ENCODE measurements around the gene ITGAX. TPM values are rescaled to one million over a fixed set of nuclear protein-coding genes. Genes with fewer than 3 reads are reported as not detected.

The ITGAX gene
- total RNA-seq, 1 experiment from 2014 or later = 1.9 TPM

GRCh38 chr16:31331807-31332301 lies 23.1 kb upstream of the ITGAX start:
- Histone ChIP-seq H3K4me3 (replicated peaks in 1 of 2; ENCODE audit: low read depth in 1 of 2, low read length in 2 of 2) (no peak overlapping the region), H3K4me1 (ENCODE audit: control insufficient read depth in 1 of 2, insufficient read depth in 2 of 2, low read length in 2 of 2) (0 out of 4 replicates have a peak, but pooled peaks cover 0 to 3% of the 10 kb centered on the region in 2 experiments), H3K27me3 (ENCODE audit: insufficient read depth, low read length) (peaks cover 5% of the 10 kb centered on the region; the same call in 1 of the 2 replicates), H3K79me2 (ENCODE audit: insufficient read depth, low read length) (no peaks in the 10 kb centered on the region), H2AFZ (ENCODE audit: low read depth, low read length, poor library complexity, severe bottlenecking) (no peak overlapping the region), H3K9me2 (ENCODE audit: insufficient read depth) (no peaks in the 10 kb centered on the region), H3K36me3 (ENCODE audit: control insufficient read depth in 1 of 2, insufficient read depth in 2 of 2, low read length in 2 of 2) (no peaks in the 10 kb centered on the region), H3K4me2 (ENCODE audit: low read length) (no peak overlapping the region), H3K9ac (ENCODE audit: low read length) (no peak overlapping the region), H4K20me1 (ENCODE audit: insufficient read depth) (no peaks in the 10 kb centered on the region), H3K9me3 (ENCODE audit: control insufficient read depth in 1 of 2, insufficient read depth in 1 of 2, low read depth in 1 of 2, low read length in 2 of 2) (no peaks in the 10 kb centered on the region), H3K27ac (ENCODE audit: low read depth, low read length) (no peak overlapping the region)
- no peak for DNase-seq (ENCODE audit: low read depth, low spot score)
- ChIA-PET RAD21 (ENCODE audit: low non-redundant PET in 1 of 2, low total read pairs in 2 of 2, uncharacterized antibody in 2 of 2, unreplicated experiment in 2 of 2) (no interaction called here), POLR2A (interaction anchor here (0.6 kb wide), 1 partner anchor 180 kb away, joined by 3 read pairs; no protein-coding TSS in a partner anchor), CTCF (no interaction called here)
- intact Hi-C loops (cut with micrococcal nuclease) = loop anchor here (2.0 kb wide), 1 partner anchor 347 kb away; the partner anchor contains the start of gene HSD3B7
- no peak for ATAC-seq
- no TSS peak for BruUV-seq (replicated peaks)
- no peak for TF ChIP-seq ELF1 (IDR thresholded peaks at IDR 0.05; ENCODE audit: borderline replicate concordance, low read depth)

GRCh38 chr16:31332544-31332943 lies 22.4 kb upstream of the ITGAX start:
- BruUV-seq (replicated peaks) = no TSS peak
- ATAC-seq = no peak
- H3K27ac ChIP-seq (ENCODE audit: low read depth, low read length) = no peak overlapping the region
- H3K9ac ChIP-seq (ENCODE audit: low read length) = no peak overlapping the region
- CTCF ChIA-PET = no interaction called here
- H3K27me3 ChIP-seq (ENCODE audit: insufficient read depth, low read length) = peaks cover 5% of the 10 kb centered on the region; the same call in 1 of the 2 replicates
- no peak overlapping the region for H3K4me3 ChIP-seq (replicated peaks in 1 of 2; ENCODE audit: low read depth in 1 of 2, low read length in 2 of 2)
- H3K4me2 ChIP-seq (ENCODE audit: low read length) = no peak overlapping the region
- no peaks in the 10 kb centered on the region for H3K9me3 ChIP-seq (ENCODE audit: control insufficient read depth in 1 of 2, insufficient read depth in 1 of 2, low read depth in 1 of 2, low read length in 2 of 2)
- RAD21 ChIA-PET (ENCODE audit: low non-redundant PET in 1 of 2, low total read pairs in 2 of 2, uncharacterized antibody in 2 of 2, unreplicated experiment in 2 of 2) = no interaction called here
- H3K4me1 ChIP-seq (ENCODE audit: control insufficient read depth in 1 of 2, insufficient read depth in 2 of 2, low read length in 2 of 2) = 0 out of 4 replicates have a peak, but pooled peaks cover 0 to 3% of the 10 kb centered on the region in 2 experiments
- intact Hi-C loops (cut with micrococcal nuclease) = loop anchor here (2.0 kb wide), 1 partner anchor 348 kb away; the partner anchor contains the start of gene HSD3B7
- POLR2A ChIA-PET = interaction anchor here (0.6 kb wide), 1 partner anchor 104 kb away, joined by 4 read pairs; no protein-coding TSS in a partner anchor
- DNase-seq (ENCODE audit: low read depth, low spot score) = no peak
- H3K36me3 ChIP-seq (ENCODE audit: control insufficient read depth in 1 of 2, insufficient read depth in 2 of 2, low read length in 2 of 2) = no peaks in the 10 kb centered on the region
- H2AFZ ChIP-seq (ENCODE audit: low read depth, low read length, poor library complexity, severe bottlenecking) = no peak overlapping the region
- H3K9me2 ChIP-seq (ENCODE audit: insufficient read depth) = no peaks in the 10 kb centered on the region
- no peaks in the 10 kb centered on the region for H4K20me1 ChIP-seq (ENCODE audit: insufficient read depth)
- H3K79me2 ChIP-seq (ENCODE audit: insufficient read depth, low read length) = no peaks in the 10 kb centered on the region
- TF ChIP-seq REST (IDR thresholded peaks at IDR 0.05; ENCODE audit: low read depth) = no peak
- no peak for TF ChIP-seq EGR1 (IDR thresholded peaks at IDR 0.05; ENCODE audit: low read depth)
- TF ChIP-seq CBX3 (IDR thresholded peaks at IDR 0.05; ENCODE audit: low read depth) = no peak
- TF ChIP-seq FOSL1 (IDR thresholded peaks at IDR 0.05; ENCODE audit: low read depth) = no peak
- no peak for TF ChIP-seq CEBPB (IDR thresholded peaks at IDR 0.05; ENCODE audit: low read depth)
- no peak for TF ChIP-seq SRF (IDR thresholded peaks at IDR 0.05; ENCODE audit: low read depth)
- TF ChIP-seq POLR2A (IDR thresholded peaks at IDR 0.05; ENCODE audit: borderline replicate concordance, extremely low read depth, insufficient read depth, insufficient read length) = no peak
- TF ChIP-seq EZH2 (IDR thresholded peaks at IDR 0.05) = no peak
- no peak for TF ChIP-seq ZFX (IDR thresholded peaks at IDR 0.05)
- TF ChIP-seq TCF7L2 (IDR thresholded peaks at IDR 0.05; ENCODE audit: borderline replicate concordance, extremely low read depth, insufficient read depth, insufficient read length) = no peak
- TF ChIP-seq ZBTB33 (IDR thresholded peaks at IDR 0.05; ENCODE audit: extremely low read depth, insufficient replicate concordance, low read length) = no peak
- no peak for TF ChIP-seq RAD21 (IDR thresholded peaks at IDR 0.05; ENCODE audit: low read depth)
- no peak for TF ChIP-seq MAX (IDR thresholded peaks at IDR 0.05)
- TF ChIP-seq ATF3 (IDR thresholded peaks at IDR 0.05) = no peak
- no peak for TF ChIP-seq ELF1 (IDR thresholded peaks at IDR 0.05; ENCODE audit: borderline replicate concordance, low read depth)
